HG02571 (cell line): ENCODE measurements around the gene SLCO3A1.

Source experiments
- ATAC-seq: cut with Tn5 transposase; IDR thresholded peaks from one replicate; pipeline ENCODE4 v1.9.1; 2021; ENCODE audit warnings: mild to moderate bottlenecking, moderate library complexity; ENCODE audit not compliant: unreplicated experiment

Gene SLCO3A1

GRCh38 chr15:92023965-92024364 lies 170.5 kb downstream of the SLCO3A1 start:
- ATAC-seq, result no peak

GRCh38 chr15:92025706-92026270 lies 172.3 kb downstream of the SLCO3A1 start:
- no peak for ATAC-seq

GRCh38 chr15:92028389-92028724 lies 174.8 kb downstream of the SLCO3A1 start:
- ATAC-seq, result no peak

- ATAC-seq, result no peak
These were observed 176.3 kb downstream of the SLCO3A1 start for GRCh38 chr15:92029767-92030166.

GRCh38 chr15:92033314-92033713 lies 179.8 kb downstream of the SLCO3A1 start:
- ATAC-seq, result no peak

- ATAC-seq, result no peak
These were observed 180.2 kb downstream of the SLCO3A1 start for GRCh38 chr15:92033723-92034122.

- ATAC-seq, result no peak
These were observed 180.7 kb downstream of the SLCO3A1 start for GRCh38 chr15:92034227-92034626.

GRCh38 chr15:92035551-92035950 lies 182.0 kb downstream of the SLCO3A1 start:
- no peak for ATAC-seq

GRCh38 chr15:92035961-92036360 lies 182.5 kb downstream of the SLCO3A1 start:
- ATAC-seq, result no peak

GRCh38 chr15:92037491-92037890 lies 184.0 kb downstream of the SLCO3A1 start:
- ATAC-seq, result no peak

- ATAC-seq, result no peak
These were observed 186.8 kb downstream of the SLCO3A1 start for GRCh38 chr15:92040350-92040749.

GRCh38 chr15:92041371-92041770 lies 187.9 kb downstream of the SLCO3A1 start:
- no peak for ATAC-seq

- ATAC-seq, result no peak
These were observed 189.8 kb downstream of the SLCO3A1 start for GRCh38 chr15:92043283-92043682.

GRCh38 chr15:92044203-92044909 lies 190.8 kb downstream of the SLCO3A1 start:
- ATAC-seq, result no peak

- no peak for ATAC-seq
These were observed 194.4 kb downstream of the SLCO3A1 start for GRCh38 chr15:92047900-92048299.

GRCh38 chr15:92048739-92049138 lies 195.2 kb downstream of the SLCO3A1 start:
- no peak for ATAC-seq

GRCh38 chr15:92049290-92049989 lies 195.9 kb downstream of the SLCO3A1 start:
- ATAC-seq, result no peak

GRCh38 chr15:92050220-92050898 lies 196.9 kb downstream of the SLCO3A1 start:
- no peak for ATAC-seq

GRCh38 chr15:92051716-92052115 lies 198.2 kb downstream of the SLCO3A1 start:
- no peak for ATAC-seq

- ATAC-seq, result no peak
These were observed 200.3 kb downstream of the SLCO3A1 start for GRCh38 chr15:92053753-92054316.

- ATAC-seq, result no peak
These were observed 203.4 kb downstream of the SLCO3A1 start for GRCh38 chr15:92056875-92057274.
